Upper lobe of left lung (tissue), 4 donors: ENCODE results near the gene NPR3.

ENCODE experiments used
- CTCF ChIP-seq, 6 experiments: fragments of 450-650 bp in 4 of 6; fragments of 200-600 bp in 2 of 6; sonication (generic) in 2 of 6; IDR thresholded peaks; one replicate each; pipeline ENCODE4 v1.5.1; 2016 to 2019; ENCODE audit warnings: antibody characterized with exemption in 6 of 6
- POLR2A ChIP-seq, 4 donors: fragments of 450-650 bp; IDR thresholded peaks; one replicate each; pipeline ENCODE4 v1.5.1; 2016 to 2017; ENCODE audit warnings: antibody characterized with exemption in 4 of 4, mild to moderate bottlenecking in 2 of 4
- POLR2AphosphoS5 ChIP-seq, 2 donors: sonication (generic); formaldehyde crosslinking; IDR thresholded peaks; one replicate each; pipeline ENCODE4 v1.5.1; 2017; ENCODE audit warnings: antibody characterized with exemption in 2 of 2

- no peak for TF ChIP-seq CTCF (IDR thresholded peaks at IDR 0.05)
- no peak for TF ChIP-seq POLR2A (IDR thresholded peaks at IDR 0.05)
- TF ChIP-seq POLR2AphosphoS5 (IDR thresholded peaks at IDR 0.05), result no peak
Observed at GRCh38 chr5:32785611-32786254, 74.6 kb downstream of the NPR3 start.
